ENCODE data around the gene SNRPB2.

SNRPB2 gene

GRCh38 chr20:16729080-16729479, 746 bp upstream of the SNRPB2 start:
- in situ Hi-C loops (cut with HindIII; ENCODE audit: low sequenced_read_pairs): no loop called here

GRCh38 chr20:16732506-16733152, 2.8 kb downstream of the SNRPB2 start:
- in situ Hi-C loops (cut with HindIII; ENCODE audit: low sequenced_read_pairs): no loop called here

GRCh38 chr20:16740365-16741072, 10.7 kb downstream of the SNRPB2 start:
- in situ Hi-C loops (cut with HindIII; ENCODE audit: low sequenced_read_pairs): no loop called here

DNA sequence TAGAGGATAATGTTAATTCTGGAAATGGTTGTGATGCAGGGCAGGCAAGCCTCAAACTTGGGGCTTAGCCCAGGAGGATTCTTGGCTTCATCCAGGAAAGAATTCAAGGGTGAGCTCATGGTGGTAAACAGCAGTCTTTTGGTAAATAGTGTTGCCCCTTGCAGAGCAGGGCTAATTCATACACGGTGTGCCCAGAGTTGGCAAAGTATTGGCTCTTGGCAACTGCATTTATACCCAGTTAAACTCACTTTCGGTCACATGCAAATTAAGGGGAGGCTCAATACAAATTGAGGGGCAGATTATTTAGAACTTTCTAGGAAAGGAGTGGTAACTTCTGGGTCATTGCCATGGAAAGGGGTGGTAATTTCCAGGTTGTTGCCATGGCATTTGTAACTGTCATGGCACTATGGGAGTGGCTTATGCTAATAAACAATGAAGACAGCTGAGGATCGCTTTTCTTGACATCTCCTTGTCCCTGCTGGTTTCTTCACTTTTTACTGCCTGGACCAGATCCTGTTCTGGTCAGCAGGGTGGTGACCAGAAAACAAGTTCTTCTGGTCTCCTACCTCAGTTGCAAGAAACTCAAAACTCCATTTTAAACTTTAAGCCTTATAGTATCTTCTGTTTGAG, 14.5 kb downstream of the SNRPB2 start:
- in situ Hi-C loops (cut with HindIII; ENCODE audit: low sequenced_read_pairs): no loop called here

DNA sequence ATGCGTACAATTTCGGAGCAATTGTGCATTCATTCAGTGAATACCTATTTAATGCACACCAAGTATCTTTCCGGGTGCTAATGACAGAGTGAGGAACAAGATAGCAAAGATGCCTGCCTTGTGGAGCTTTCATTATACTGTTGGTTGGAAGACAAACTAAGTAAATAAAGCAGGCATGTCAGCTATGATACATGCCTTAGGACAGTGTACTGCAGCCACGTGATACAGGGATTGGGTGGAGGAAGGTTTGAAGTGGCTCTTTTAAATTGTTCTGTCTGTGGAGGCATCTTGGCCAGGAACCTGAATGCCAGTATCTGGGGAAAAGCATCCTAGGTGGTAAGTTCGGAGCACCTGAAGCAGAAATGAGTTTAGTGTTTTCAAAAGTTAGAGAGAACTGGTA, 15.4 kb downstream of the SNRPB2 start:
- in situ Hi-C loops (cut with HindIII; ENCODE audit: low sequenced_read_pairs): no loop called here

DNA sequence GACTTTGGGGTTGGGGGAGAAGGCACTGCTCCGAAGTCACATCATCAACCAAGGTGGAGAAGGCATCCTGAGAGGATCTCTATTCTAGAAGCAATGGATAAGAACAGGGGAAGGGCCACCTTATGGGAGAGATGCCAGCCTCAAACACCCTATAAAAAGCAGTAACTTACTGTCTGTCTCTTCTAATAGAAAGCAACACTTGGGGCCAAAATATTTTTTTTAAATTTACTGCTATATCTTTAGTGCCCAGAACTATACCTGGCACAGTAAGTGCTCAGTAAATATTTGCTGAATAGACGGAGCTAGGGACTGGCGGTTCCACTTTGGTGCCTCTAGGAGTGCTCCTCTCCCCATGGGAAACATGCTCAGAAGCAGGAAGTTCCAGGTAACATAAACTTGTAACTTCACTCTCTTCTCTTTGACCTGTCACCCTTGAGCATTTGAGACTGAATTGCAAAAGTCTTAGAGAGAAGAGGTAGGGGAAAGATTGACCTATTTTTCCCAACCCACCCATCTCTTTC, 17.5 kb downstream of the SNRPB2 start:
- in situ Hi-C loops (cut with HindIII; ENCODE audit: low sequenced_read_pairs): no loop called here

DNA sequence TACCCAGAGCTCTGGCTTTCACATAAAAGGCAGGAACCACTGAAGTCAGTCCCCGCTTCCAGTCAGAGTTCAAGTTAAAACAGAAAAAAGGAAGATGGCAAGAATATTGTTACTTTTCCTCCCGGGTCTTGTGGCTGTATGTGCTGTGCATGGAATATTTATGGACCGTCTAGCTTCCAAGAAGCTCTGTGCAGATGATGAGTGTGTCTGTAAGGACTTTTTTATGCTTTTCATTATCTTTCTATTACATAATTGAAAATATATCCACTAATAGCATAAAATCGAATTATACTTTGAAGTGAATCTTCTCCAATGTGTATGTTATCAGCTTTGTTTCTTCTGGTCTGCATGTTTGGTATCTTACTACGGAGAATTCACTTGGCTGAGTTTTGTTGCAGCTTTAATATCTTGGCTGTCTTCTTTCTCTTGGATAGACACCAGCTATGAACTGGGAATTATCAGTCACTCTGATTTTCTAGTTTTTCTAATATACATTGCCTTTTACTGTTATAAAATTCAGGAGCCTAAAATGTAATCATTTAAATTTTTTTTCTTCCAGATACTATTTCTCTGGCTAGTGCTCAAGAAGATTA, 18.6 kb downstream of the SNRPB2 start, which contains the start of gene OTOR:
Gene OTOR (plus strand): TSS at position 51 of the 593 bp plus-strand sequence. CDS start 44 bp downstream, at position 95.
- in situ Hi-C loops (cut with HindIII; ENCODE audit: low sequenced_read_pairs): no loop called here

GRCh38 chr20:16749573-16749972, 19.7 kb downstream of the SNRPB2 start:
- in situ Hi-C loops (cut with HindIII; ENCODE audit: low sequenced_read_pairs): no loop called here

GRCh38 chr20:16752082-16752481, 22.3 kb downstream of the SNRPB2 start:
- in situ Hi-C loops (cut with HindIII; ENCODE audit: low sequenced_read_pairs): loop anchor here (25.0 kb wide), 1 partner anchor 240 kb away; no protein-coding TSS in a partner anchor

DNA sequence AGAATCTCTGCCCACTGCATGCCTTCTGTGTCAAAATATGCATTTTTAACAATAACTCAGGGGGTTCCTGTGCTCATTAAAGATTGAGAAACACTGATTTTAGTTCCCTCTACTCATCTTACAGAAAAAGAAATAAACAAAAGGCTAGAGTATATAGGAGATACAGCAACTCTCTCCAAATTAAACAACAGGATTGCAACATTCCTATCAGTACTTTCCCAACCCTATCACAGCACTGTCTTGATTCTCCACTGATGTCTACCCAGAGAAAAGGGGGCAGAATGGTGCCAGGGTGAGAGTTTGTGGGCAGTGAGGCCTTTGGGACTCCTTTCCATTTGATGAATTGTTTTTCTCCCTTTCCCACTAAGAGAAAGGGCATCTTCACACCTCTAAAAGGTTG, 23.1 kb downstream of the SNRPB2 start:
- in situ Hi-C loops (cut with HindIII; ENCODE audit: low sequenced_read_pairs): loop anchor here (25.0 kb wide), 1 partner anchor 241 kb away; no protein-coding TSS in a partner anchor

DNA sequence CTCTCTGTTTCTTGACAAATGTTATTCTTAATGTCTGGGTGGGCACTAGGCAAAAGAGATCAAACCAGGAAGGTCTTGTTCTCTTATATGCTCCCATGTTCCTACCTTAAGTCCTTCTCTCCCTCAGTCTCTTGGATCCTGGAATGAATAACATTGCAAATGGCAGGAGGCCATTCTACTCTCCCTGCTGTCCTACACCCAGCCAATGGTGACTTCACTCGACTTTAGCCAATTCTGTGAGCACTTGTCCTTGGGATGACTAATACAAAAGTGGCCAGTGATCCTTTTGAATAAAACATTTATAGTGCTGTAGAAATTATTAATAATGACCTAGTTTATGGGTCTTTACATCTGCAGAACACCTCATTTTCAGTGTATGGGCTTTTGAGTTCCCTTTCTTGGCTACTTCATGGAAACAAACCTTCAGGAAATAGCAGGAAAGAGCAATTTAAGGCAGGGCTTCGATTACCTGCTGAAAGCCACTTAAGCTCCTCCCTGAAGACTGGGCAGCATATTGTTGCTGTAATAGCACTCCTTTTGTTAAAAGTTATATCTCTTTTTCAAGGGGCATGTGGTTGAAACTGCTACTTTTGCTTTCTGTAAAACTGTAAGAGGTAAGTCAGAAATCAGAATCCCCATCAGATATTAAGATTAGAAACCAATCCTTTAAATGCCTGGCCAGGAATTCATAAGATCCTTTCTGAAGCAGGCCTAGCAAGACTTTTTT, 28.8 kb downstream of the SNRPB2 start:
- in situ Hi-C loops (cut with HindIII; ENCODE audit: low sequenced_read_pairs): loop anchor here (25.0 kb wide), 1 partner anchor 246 kb away; no protein-coding TSS in a partner anchor

DNA sequence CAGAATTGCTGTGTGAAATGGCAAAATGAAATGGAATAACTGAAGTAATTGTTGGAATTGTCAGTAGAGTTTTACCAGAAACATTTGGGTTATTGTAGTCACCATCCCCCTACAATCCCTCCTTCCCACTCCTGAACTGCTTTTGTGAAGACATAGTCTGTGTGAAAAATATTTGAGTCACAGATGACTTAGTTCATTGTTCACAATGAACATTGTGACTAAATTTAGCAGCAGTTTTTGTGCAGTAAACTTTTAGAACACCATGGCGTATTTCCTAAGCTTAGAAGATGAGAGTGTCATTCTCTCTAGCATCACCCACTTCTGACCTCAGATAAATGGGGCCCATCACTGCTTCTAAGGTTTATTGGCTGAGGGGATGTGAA, 29.3 kb downstream of the SNRPB2 start:
- in situ Hi-C loops (cut with HindIII; ENCODE audit: low sequenced_read_pairs): loop anchor here (25.0 kb wide), 1 partner anchor 247 kb away; no protein-coding TSS in a partner anchor

GRCh38 chr20:16760431-16761304, 30.8 kb downstream of the SNRPB2 start:
- in situ Hi-C loops (cut with HindIII; ENCODE audit: low sequenced_read_pairs): loop anchor here (25.0 kb wide), 1 partner anchor 248 kb away; no protein-coding TSS in a partner anchor

DNA sequence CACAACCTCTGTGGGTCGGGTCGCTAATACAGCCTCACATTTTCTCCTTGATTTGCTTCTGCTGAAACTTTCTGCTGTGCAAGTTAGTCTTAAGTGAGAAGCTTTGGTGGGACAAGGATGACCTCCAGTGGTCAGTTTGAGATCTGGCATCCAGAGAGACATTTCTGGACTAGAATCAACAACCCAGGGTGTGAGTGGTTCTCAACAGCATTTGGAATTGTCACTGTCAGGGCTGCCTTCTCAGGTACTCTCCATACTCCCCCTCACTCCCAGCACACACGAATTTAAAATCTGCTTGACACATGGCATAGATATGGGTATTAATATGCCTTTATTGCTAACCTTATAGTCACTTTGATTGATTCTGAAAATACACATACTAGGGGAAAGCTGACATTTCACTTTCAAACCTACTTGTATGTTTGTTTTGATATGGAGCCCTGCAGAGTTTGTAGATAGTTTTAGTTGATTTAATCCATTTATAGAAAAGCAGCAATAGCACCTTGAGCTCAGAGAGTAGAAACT, 31.5 kb downstream of the SNRPB2 start:
- in situ Hi-C loops (cut with HindIII; ENCODE audit: low sequenced_read_pairs): loop anchor here (25.0 kb wide), 1 partner anchor 249 kb away; no protein-coding TSS in a partner anchor

DNA sequence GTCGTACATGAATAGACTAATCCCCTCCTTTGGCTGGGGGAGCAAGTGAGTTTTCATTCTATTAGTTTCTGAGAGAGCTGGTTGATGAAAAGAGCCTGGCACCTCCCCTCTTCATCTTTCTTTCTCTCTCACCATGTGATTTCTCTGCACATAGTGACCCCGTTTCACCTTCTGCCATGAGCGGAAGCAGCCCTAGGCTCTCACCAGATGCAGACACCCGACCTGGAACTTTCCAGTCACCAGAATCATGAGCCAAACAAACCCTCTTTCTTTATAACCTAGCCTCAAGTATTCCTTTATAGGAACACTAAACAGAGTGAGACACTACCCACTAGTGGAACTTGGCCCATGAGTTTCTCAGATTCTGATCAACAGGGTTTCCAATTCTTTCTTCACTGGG, 34.7 kb downstream of the SNRPB2 start:
- in situ Hi-C loops (cut with HindIII; ENCODE audit: low sequenced_read_pairs): loop anchor here (25.0 kb wide), 1 partner anchor 252 kb away; no protein-coding TSS in a partner anchor

DNA sequence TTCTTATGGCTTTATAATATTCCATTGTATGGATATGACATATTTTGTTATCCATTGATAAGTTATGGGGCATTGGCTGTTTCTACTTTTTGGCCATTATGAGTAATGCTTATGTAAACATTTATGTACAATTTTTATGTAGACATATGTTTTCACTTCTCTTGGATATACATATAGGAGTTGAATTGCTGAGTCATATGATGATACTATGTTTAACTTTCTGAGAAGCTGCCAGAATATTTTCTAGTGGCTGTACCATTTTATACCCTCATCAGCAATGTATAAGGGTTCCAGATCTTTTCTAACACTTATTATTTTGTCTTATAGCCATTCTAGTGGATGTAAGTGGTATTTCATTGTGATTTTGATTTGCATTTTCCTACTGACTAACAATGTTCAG, 41.4 kb downstream of the SNRPB2 start:
- in situ Hi-C loops (cut with HindIII; ENCODE audit: low sequenced_read_pairs): loop anchor here (25.0 kb wide), 1 partner anchor 259 kb away; no protein-coding TSS in a partner anchor

GRCh38 chr20:16775961-16776360, 46.1 kb downstream of the SNRPB2 start:
- in situ Hi-C loops (cut with HindIII; ENCODE audit: low sequenced_read_pairs): no loop called here

GRCh38 chr20:16777126-16777525, 47.3 kb downstream of the SNRPB2 start:
- in situ Hi-C loops (cut with HindIII; ENCODE audit: low sequenced_read_pairs): no loop called here

DNA sequence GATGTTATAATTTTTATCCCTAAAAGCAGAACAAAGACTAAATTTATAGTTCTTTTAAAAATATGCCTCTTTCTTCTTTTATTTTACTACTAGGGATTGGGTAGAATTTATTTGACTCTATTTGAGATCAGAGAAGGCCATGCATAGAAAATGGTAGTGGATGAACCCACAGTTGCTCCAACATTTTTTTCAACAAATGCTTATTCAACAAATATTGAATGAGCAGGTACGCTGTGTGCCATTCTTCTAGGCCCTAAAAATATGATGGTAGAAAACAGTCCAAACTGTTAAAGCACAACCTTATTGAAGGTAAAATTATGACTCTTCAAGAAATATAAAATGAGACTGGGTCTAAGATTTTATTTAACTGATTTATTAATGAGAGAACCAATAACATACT, 48.3 kb downstream of the SNRPB2 start:
- in situ Hi-C loops (cut with HindIII; ENCODE audit: low sequenced_read_pairs): no loop called here
